NCI-H146 treated with DMSO at 0.1 percent for 48 hours (cell line): Measurements from ENCODE around the gene ATP8A1.
"Not testable (repeated sequence)": the region's sequence is repeated elsewhere in the genome, so short reads cannot be mapped to it uniquely, and the experiment has no call there.

Source experiments
- DNase-seq: peaks from one replicate; lab custom pipeline; 2025; ENCODE audit not compliant: unreplicated experiment; lab: John Stamatoyannopoulos, UW

The ATP8A1 gene

GRCh38 chr4:42652529-42653231, 4.2 kb downstream of the ATP8A1 start:
- DNase-seq: not testable (repeated sequence)

GRCh38 chr4:42649870-42650269, 7.0 kb downstream of the ATP8A1 start:
- DNase-seq: no peak

GRCh38 chr4:42646999-42647541, 9.8 kb downstream of the ATP8A1 start:
- DNase-seq: no peak

GRCh38 chr4:42646013-42646784, 10.7 kb downstream of the ATP8A1 start:
- DNase-seq: no peak

GRCh38 chr4:42644897-42645296, 12.0 kb downstream of the ATP8A1 start:
- no peak for DNase-seq

- DNase-seq: no peak
These were observed 13.2 kb downstream of the ATP8A1 start for GRCh38 chr4:42643685-42644084.

GRCh38 chr4:42642845-42643615, 13.9 kb downstream of the ATP8A1 start:
- no peak for DNase-seq

- no peak for DNase-seq
These were observed 14.7 kb downstream of the ATP8A1 start for GRCh38 chr4:42642101-42642797.

GRCh38 chr4:42641656-42642055, 15.2 kb downstream of the ATP8A1 start:
- DNase-seq: no peak

GRCh38 chr4:42641161-42641560, 15.7 kb downstream of the ATP8A1 start:
- no peak for DNase-seq

- no peak for DNase-seq
These were observed 16.3 kb downstream of the ATP8A1 start for GRCh38 chr4:42640613-42641012.

- no peak for DNase-seq
These were observed 17.9 kb downstream of the ATP8A1 start for GRCh38 chr4:42638993-42639392.

- DNase-seq: no peak
These were observed 18.6 kb downstream of the ATP8A1 start for GRCh38 chr4:42638321-42638720.

- no peak for DNase-seq
These were observed 19.0 kb downstream of the ATP8A1 start for GRCh38 chr4:42637867-42638266.

- DNase-seq: no peak
These were observed 19.8 kb downstream of the ATP8A1 start for GRCh38 chr4:42637104-42637503.

GRCh38 chr4:42636645-42636949, 20.3 kb downstream of the ATP8A1 start:
- no peak for DNase-seq

- DNase-seq: no peak
These were observed 23.1 kb downstream of the ATP8A1 start for GRCh38 chr4:42633605-42634388.

- DNase-seq: no peak
These were observed 24.1 kb downstream of the ATP8A1 start for GRCh38 chr4:42632653-42633382.

GRCh38 chr4:42630908-42631307, 26.0 kb downstream of the ATP8A1 start:
- no peak for DNase-seq

- DNase-seq: no peak
These were observed 28.2 kb downstream of the ATP8A1 start for GRCh38 chr4:42628740-42629139.
